ENCODE data around the gene KCND3.

KCND3 gene

GRCh38 chr1:111909030-111909429 lies 80.4 kb downstream of the KCND3 start:
- no peak for DNase-seq

- DNase-seq, result no peak
These were observed 81.4 kb downstream of the KCND3 start for GRCh38 chr1:111908011-111908621.

- no peak for DNase-seq
These were observed 82.1 kb downstream of the KCND3 start for GRCh38 chr1:111907321-111907720.

GRCh38 chr1:111906816-111907215 lies 82.7 kb downstream of the KCND3 start:
- DNase-seq, result no peak

- DNase-seq, result no peak
These were observed 83.4 kb downstream of the KCND3 start for GRCh38 chr1:111906111-111906510.

GRCh38 chr1:111904478-111905218 lies 84.8 kb downstream of the KCND3 start:
- DNase-seq, result no peak

- no peak for DNase-seq
These were observed 85.5 kb downstream of the KCND3 start for GRCh38 chr1:111903871-111904449.

GRCh38 chr1:111903148-111903870 lies 86.2 kb downstream of the KCND3 start:
- no peak for DNase-seq

GRCh38 chr1:111895469-111895868 lies 94.0 kb downstream of the KCND3 start:
- DNase-seq, result no peak

- DNase-seq, result no peak
These were observed 94.5 kb downstream of the KCND3 start for GRCh38 chr1:111895017-111895416.

- DNase-seq, result no peak
These were observed 95.0 kb downstream of the KCND3 start for GRCh38 chr1:111894497-111894896.

- DNase-seq, result no peak
These were observed 97.9 kb downstream of the KCND3 start for GRCh38 chr1:111891566-111891965.

GRCh38 chr1:111888740-111889376 lies 100.6 kb downstream of the KCND3 start:
- no peak for DNase-seq

- no peak for DNase-seq
These were observed 101.6 kb downstream of the KCND3 start for GRCh38 chr1:111887875-111888274.

GRCh38 chr1:111887385-111887784 lies 102.1 kb downstream of the KCND3 start:
- DNase-seq, result no peak

- DNase-seq, result no peak
These were observed 102.7 kb downstream of the KCND3 start for GRCh38 chr1:111886741-111887140.

- DNase-seq, result no peak
These were observed 104.6 kb downstream of the KCND3 start for GRCh38 chr1:111884772-111885443.

GRCh38 chr1:111882986-111883560 lies 106.4 kb downstream of the KCND3 start:
- no peak for DNase-seq

GRCh38 chr1:111882559-111882958 lies 106.9 kb downstream of the KCND3 start:
- DNase-seq, result no peak

GRCh38 chr1:111880881-111881837 lies 108.3 kb downstream of the KCND3 start:
- DNase-seq, result no peak

- DNase-seq, result no peak
These were observed 110.4 kb downstream of the KCND3 start for GRCh38 chr1:111879081-111879480.
